PFSK-1 (cell line): ENCODE measurements around the gene RALGPS1.

ENCODE experiments used
- FOXP2 ChIP-seq: optimal IDR thresholded peaks from 2 replicates; pipeline ENCODE3; 2011; ENCODE audit warnings: borderline replicate concordance, control low read depth, inconsistent platforms; ENCODE audit not compliant: insufficient read depth; ENCODE audit errors: extremely low read length, extremely low read depth
- POLR2AphosphoS5 ChIP-seq: IDR thresholded peaks from 2 replicates; pipeline ENCODE4 v1.6.1; 2012; ENCODE audit warnings: low read depth, mild to moderate bottlenecking, control low read depth, low read length, moderate library complexity
- REST ChIP-seq, 2 experiments: IDR thresholded peaks; 2 replicates each; pipeline versions ENCODE4 v1.6.1 to v1.8.0; 2011 to 2012; ENCODE audit warnings: low read depth in 2 of 2, low read length in 2 of 2, control low read depth in 1 of 2, inconsistent platforms in 1 of 2, mild to moderate bottlenecking in 1 of 2, moderate library complexity in 1 of 2; ENCODE audit not compliant: insufficient read depth in 1 of 2
- SIN3A ChIP-seq: IDR thresholded peaks from 2 replicates; pipeline ENCODE4 v1.6.1; 2012; ENCODE audit warnings: mild to moderate bottlenecking, low read length, moderate library complexity, borderline replicate concordance; ENCODE audit not compliant: insufficient read depth
- TAF1 ChIP-seq: IDR thresholded peaks from 2 replicates; pipeline ENCODE4 v1.6.1; 2012; ENCODE audit warnings: low read length, control low read depth, borderline replicate concordance; ENCODE audit not compliant: insufficient read depth

Gene RALGPS1

DNA sequence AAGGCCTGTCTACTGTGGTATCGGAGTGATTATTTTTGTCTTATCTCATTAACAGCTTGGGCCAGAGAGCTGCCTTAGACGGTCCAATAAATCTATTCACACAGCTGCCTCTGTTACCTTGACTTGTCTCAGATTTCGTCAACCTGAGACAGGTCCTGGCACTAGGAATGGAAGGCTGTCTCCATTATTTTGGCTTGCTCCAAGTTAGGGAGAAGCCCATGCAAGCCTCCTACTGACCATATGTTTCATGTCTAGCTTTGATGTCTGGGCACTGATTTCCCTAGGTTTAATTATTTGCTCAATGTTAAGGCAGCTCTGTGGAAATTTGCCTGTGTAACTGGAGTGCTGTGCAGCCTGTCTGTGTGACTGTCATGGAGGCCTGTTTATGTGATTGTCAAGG, 12.4 kb upstream of the RALGPS1 start:
- TF ChIP-seq SIN3A, result no peak
- no peak for TF ChIP-seq POLR2AphosphoS5

DNA sequence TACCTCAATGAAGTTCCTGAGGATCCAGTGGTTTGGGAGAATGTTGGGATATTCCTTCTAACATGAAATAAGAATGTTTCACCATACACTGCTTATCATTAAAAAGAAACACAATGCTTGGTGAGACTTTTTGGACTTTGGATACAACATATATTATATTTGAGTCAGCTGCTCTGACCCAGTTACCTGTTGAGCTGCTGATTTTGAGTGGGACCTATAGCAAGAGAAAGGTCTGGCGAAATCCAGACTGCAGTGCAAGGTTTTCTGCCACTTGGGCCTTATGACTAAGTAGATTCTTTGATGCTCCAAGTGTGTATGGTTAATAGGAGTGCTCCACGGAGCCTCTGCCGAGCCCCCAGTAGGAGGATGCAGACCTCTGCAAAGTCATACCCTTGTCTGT, 10.0 kb upstream of the RALGPS1 start:
- TF ChIP-seq REST (IDR thresholded peaks at IDR 0.05; ENCODE audit: insufficient read depth in 1 of 2, low read depth in 2 of 2, low read length in 2 of 2) (no peak), SIN3A (no peak), TAF1 (no peak), POLR2AphosphoS5 (no peak), FOXP2 (no peak)

DNA sequence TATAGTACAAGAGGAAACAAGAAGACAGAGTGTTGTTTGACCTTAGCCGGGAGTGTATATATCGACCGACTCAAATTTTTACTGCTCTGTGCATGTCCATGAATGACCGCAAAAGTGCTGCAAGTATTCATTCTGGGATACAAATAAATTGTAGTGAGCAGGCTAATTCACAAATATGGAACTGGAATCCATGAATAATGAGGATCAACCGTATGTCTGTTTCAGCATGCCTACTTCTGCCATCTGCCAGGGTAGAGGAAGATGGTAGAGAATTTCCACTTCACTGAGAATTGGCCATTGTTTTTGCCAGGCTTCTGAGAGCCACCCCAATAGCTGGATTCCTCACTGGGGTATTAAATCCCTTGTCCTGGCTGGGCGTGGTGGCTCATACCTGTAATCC, 8.5 kb upstream of the RALGPS1 start:
- TF ChIP-seq POLR2AphosphoS5 (no peak), SIN3A (no peak), TAF1 (no peak), FOXP2 (no peak), REST (IDR thresholded peaks at IDR 0.05; ENCODE audit: insufficient read depth in 1 of 2, low read depth in 2 of 2, low read length in 2 of 2) (no peak)

- no peak for TF ChIP-seq TAF1
- TF ChIP-seq FOXP2, result no peak
- TF ChIP-seq REST (IDR thresholded peaks at IDR 0.05; ENCODE audit: insufficient read depth in 1 of 2, low read depth in 2 of 2, low read length in 2 of 2), result no peak
- TF ChIP-seq SIN3A, result no peak
- no peak for TF ChIP-seq POLR2AphosphoS5
These were observed 7.5 kb upstream of the RALGPS1 start for GRCh38 chr9:126907058-126907457.

- TF ChIP-seq REST (IDR thresholded peaks at IDR 0.05; ENCODE audit: insufficient read depth in 1 of 2, low read depth in 2 of 2, low read length in 2 of 2), result no peak
- no peak for TF ChIP-seq SIN3A
- no peak for TF ChIP-seq TAF1
- no peak for TF ChIP-seq POLR2AphosphoS5
- TF ChIP-seq FOXP2, result no peak
These were observed 767 bp downstream of the RALGPS1 start for GRCh38 chr9:126915281-126915816.
